Measurements from ENCODE around the gene GCLC. TPM values are rescaled to one million over a fixed set of nuclear protein-coding genes. Genes with fewer than 3 reads are reported as not detected.

The GCLC gene
- polyA plus RNA-seq, 1 donor from 2014 or later = 10.4 TPM

- no peaks in the 10 kb centered on the region for H3K27me3 ChIP-seq (ENCODE audit: insufficient read depth, low read depth, low read length)
Measured at GRCh38 chr6:53456809-53457208, 88.1 kb downstream of the GCLC start.

GRCh38 chr6:53455678-53456077 lies 89.2 kb downstream of the GCLC start:
- H3K9me3 ChIP-seq (ENCODE audit: low read length) = no peaks in the 10 kb centered on the region
- TF ChIP-seq SMC3 (conservative IDR thresholded peaks at IDR 0.05; ENCODE audit: poor library complexity) (no peak), MXI1 (conservative IDR thresholded peaks at IDR 0.05; ENCODE audit: poor library complexity, severe bottlenecking) (no peak), CTCF (IDR thresholded peaks at IDR 0.05; ENCODE audit: poor library complexity, severe bottlenecking) (no peak), REST (IDR thresholded peaks at IDR 0.05; ENCODE audit: borderline replicate concordance) (no peak), RAD21 (conservative IDR thresholded peaks at IDR 0.05) (no peak), POLR2AphosphoS5 (IDR thresholded peaks at IDR 0.05) (no peak), TAF1 (IDR thresholded peaks at IDR 0.05; ENCODE audit: low read depth) (no peak), EZH2 (IDR thresholded peaks at IDR 0.05; ENCODE audit: borderline replicate concordance, insufficient read depth, low read length, poor library complexity, severe bottlenecking) (no peak), EP300 (conservative IDR thresholded peaks at IDR 0.05; ENCODE audit: poor library complexity, severe bottlenecking) (no peak)
- H3K79me2 ChIP-seq (replicated peaks; ENCODE audit: insufficient read depth, low read length) = no peaks in the 10 kb centered on the region
- no peaks in the 10 kb centered on the region for H3F3A ChIP-seq (ENCODE audit: insufficient read depth, low read length, poor library complexity, severe bottlenecking)
- no peaks in the 10 kb centered on the region for H4K20me1 ChIP-seq (ENCODE audit: insufficient read depth)
- no peak overlapping the region for H3K4me2 ChIP-seq (ENCODE audit: low read length)
- H3K9me2 ChIP-seq (ENCODE audit: insufficient read depth, low read length) = no peaks in the 10 kb centered on the region
- H3K4me3 ChIP-seq (ENCODE audit: low read length) = no peak overlapping the region
- H2AFZ ChIP-seq (ENCODE audit: low read depth, low read length) = no peak overlapping the region
- no peaks in the 10 kb centered on the region for H3K36me3 ChIP-seq (ENCODE audit: insufficient read depth, low read length)
- no peak overlapping the region for H3K9ac ChIP-seq (ENCODE audit: low read length)
- no peaks in the 10 kb centered on the region for H3K27me3 ChIP-seq (ENCODE audit: insufficient read depth, low read depth, low read length)
- no peak overlapping the region for H3K27ac ChIP-seq (ENCODE audit: low read length)

More at GRCh38 chr6:53456809-53457208, 88.1 kb downstream of the GCLC start:
- H3K9me3 ChIP-seq (ENCODE audit: low read length) = no peaks in the 10 kb centered on the region
- H3K9me2 ChIP-seq (ENCODE audit: insufficient read depth, low read length) = no peaks in the 10 kb centered on the region
- no peak for TF ChIP-seq MXI1 (conservative IDR thresholded peaks at IDR 0.05; ENCODE audit: poor library complexity, severe bottlenecking)
- no peak overlapping the region for H3K27ac ChIP-seq (ENCODE audit: low read length)
- no peak overlapping the region for H2AFZ ChIP-seq (ENCODE audit: low read depth, low read length)
- H3K9ac ChIP-seq (ENCODE audit: low read length) = no peak overlapping the region
- H3F3A ChIP-seq (ENCODE audit: insufficient read depth, low read length, poor library complexity, severe bottlenecking) = no peaks in the 10 kb centered on the region
- H3K4me2 ChIP-seq (ENCODE audit: low read length) = no peak overlapping the region
- no peaks in the 10 kb centered on the region for H3K36me3 ChIP-seq (ENCODE audit: insufficient read depth, low read length)
- H4K20me1 ChIP-seq (ENCODE audit: insufficient read depth) = no peaks in the 10 kb centered on the region
- no peak overlapping the region for H3K4me3 ChIP-seq (ENCODE audit: low read length)
- H3K79me2 ChIP-seq (replicated peaks; ENCODE audit: insufficient read depth, low read length) = no peaks in the 10 kb centered on the region

- no peaks in the 10 kb centered on the region for H3K36me3 ChIP-seq (ENCODE audit: insufficient read depth, low read length)
- H2AFZ ChIP-seq (ENCODE audit: low read depth, low read length) = no peak overlapping the region
- H3K9me3 ChIP-seq (ENCODE audit: low read length) = no peaks in the 10 kb centered on the region
- no peaks in the 10 kb centered on the region for H3K27me3 ChIP-seq (ENCODE audit: insufficient read depth, low read depth, low read length)
- no peaks in the 10 kb centered on the region for H3K9me2 ChIP-seq (ENCODE audit: insufficient read depth, low read length)
- no peak overlapping the region for H3K27ac ChIP-seq (ENCODE audit: low read length)
- H3K9ac ChIP-seq (ENCODE audit: low read length) = no peak overlapping the region
- no peaks in the 10 kb centered on the region for H4K20me1 ChIP-seq (ENCODE audit: insufficient read depth)
- no peak overlapping the region for H3K4me3 ChIP-seq (ENCODE audit: low read length)
- no peak overlapping the region for H3K4me2 ChIP-seq (ENCODE audit: low read length)
- H3F3A ChIP-seq (ENCODE audit: insufficient read depth, low read length, poor library complexity, severe bottlenecking) = no peaks in the 10 kb centered on the region
- H3K79me2 ChIP-seq (replicated peaks; ENCODE audit: insufficient read depth, low read length) = no peaks in the 10 kb centered on the region
- TF ChIP-seq EZH2 (IDR thresholded peaks at IDR 0.05; ENCODE audit: borderline replicate concordance, insufficient read depth, low read length, poor library complexity, severe bottlenecking) (no peak), EP300 (conservative IDR thresholded peaks at IDR 0.05; ENCODE audit: poor library complexity, severe bottlenecking) (no peak), CTCF (IDR thresholded peaks at IDR 0.05; ENCODE audit: poor library complexity, severe bottlenecking) (no peak), SMC3 (conservative IDR thresholded peaks at IDR 0.05; ENCODE audit: poor library complexity) (no peak), RAD21 (conservative IDR thresholded peaks at IDR 0.05) (no peak), MXI1 (conservative IDR thresholded peaks at IDR 0.05; ENCODE audit: poor library complexity, severe bottlenecking) (no peak), REST (IDR thresholded peaks at IDR 0.05; ENCODE audit: borderline replicate concordance) (no peak), TAF1 (IDR thresholded peaks at IDR 0.05; ENCODE audit: low read depth) (no peak), POLR2AphosphoS5 (IDR thresholded peaks at IDR 0.05) (no peak)
Measured at GRCh38 chr6:53451165-53451564, 93.7 kb downstream of the GCLC start.

Data from neural cell (in vitro differentiated cells).